ENCODE data around the gene SPATC1L. TPM values are rescaled to one million over a fixed set of nuclear protein-coding genes. Genes with fewer than 3 reads are reported as not detected.

The SPATC1L gene
- total RNA-seq, 2 experiments from 2014 or later: 4.7 to 8.3 TPM

GRCh38 chr21:46151989-46152926 is 32.0 kb downstream of the SPATC1L start:
- DNase-seq (ENCODE audit: low spot score): no peak
- no peaks in the 10 kb centered on the region for H4K20me1 ChIP-seq (ENCODE audit: insufficient read depth, low read length)
- ChIA-PET CTCF (ENCODE audit: unreplicated experiment) (no interaction called here), POLR2A (no interaction called here)
- H3K4me1 ChIP-seq (ENCODE audit: insufficient read depth, low read length, poor library complexity, severe bottlenecking): no peaks in the 10 kb centered on the region
- H3K9me3 ChIP-seq (ENCODE audit: low read length): no peaks in the 10 kb centered on the region
- intact Hi-C loops (cut with micrococcal nuclease; ENCODE audit: unreplicated experiment): no loop called here
- H3K36me3 ChIP-seq (ENCODE audit: insufficient read depth, low read length): no peaks in the 10 kb centered on the region
- no peak overlapping the region for H3K27ac ChIP-seq (ENCODE audit: low read depth, low read length, poor library complexity, severe bottlenecking)
- H3K79me2 ChIP-seq (ENCODE audit: insufficient read depth, low read depth, low read length): no peaks in the 10 kb centered on the region
- no TSS peak for BruUV-seq (replicated peaks)
- no peak overlapping the region for H2AFZ ChIP-seq (ENCODE audit: low read length)
- no peak overlapping the region for H3K4me3 ChIP-seq (ENCODE audit: low read depth, low read length, poor library complexity, severe bottlenecking)
- TF ChIP-seq CTCF (conservative IDR thresholded peaks at IDR 0.05; ENCODE audit: low read length): no peak
- no peak for TF ChIP-seq EZH2phosphoT487 (IDR thresholded peaks at IDR 0.05; ENCODE audit: borderline replicate concordance, low read depth, low read length)
- no peaks in the 10 kb centered on the region for H3K9me2 ChIP-seq (ENCODE audit: insufficient read depth, low read length)
- no peak overlapping the region for H3K4me2 ChIP-seq (ENCODE audit: low read length)

GRCh38 chr21:46151261-46151988 is 32.8 kb downstream of the SPATC1L start:
- Histone ChIP-seq H3K79me2 (ENCODE audit: insufficient read depth, low read depth, low read length) (no peaks in the 10 kb centered on the region), H3K4me1 (ENCODE audit: insufficient read depth, low read length, poor library complexity, severe bottlenecking) (no peaks in the 10 kb centered on the region), H4K20me1 (ENCODE audit: insufficient read depth, low read length) (no peaks in the 10 kb centered on the region), H3K4me3 (ENCODE audit: low read depth, low read length, poor library complexity, severe bottlenecking) (no peak overlapping the region), H3K9me2 (ENCODE audit: insufficient read depth, low read length) (no peaks in the 10 kb centered on the region), H3K27ac (ENCODE audit: low read depth, low read length, poor library complexity, severe bottlenecking) (no peak overlapping the region), H3K9me3 (ENCODE audit: low read length) (no peaks in the 10 kb centered on the region), H2AFZ (ENCODE audit: low read length) (no peak overlapping the region), H3K4me2 (ENCODE audit: low read length) (no peak overlapping the region), H3K36me3 (ENCODE audit: insufficient read depth, low read length) (no peaks in the 10 kb centered on the region)
- intact Hi-C loops (cut with micrococcal nuclease; ENCODE audit: unreplicated experiment): no loop called here
- ChIA-PET CTCF (ENCODE audit: unreplicated experiment) (no interaction called here), POLR2A (no interaction called here)
- BruUV-seq (replicated peaks): no TSS peak
- no peak for DNase-seq (ENCODE audit: low spot score)
- TF ChIP-seq EZH2phosphoT487 (IDR thresholded peaks at IDR 0.05; ENCODE audit: borderline replicate concordance, low read depth, low read length): no peak
- TF ChIP-seq CTCF (conservative IDR thresholded peaks at IDR 0.05; ENCODE audit: low read length): no peak

Data from OCI-LY7 (cell line).